Keratinocyte (primary cell): ENCODE results near the gene CEP85. TPM values are rescaled to one million over a fixed set of nuclear protein-coding genes. Genes with fewer than 3 reads are reported as not detected.

Source experiments
- DNase-seq: peaks from one replicate; pipeline ENCODE4 v3.0.0-alpha.2; 2011; ENCODE audit warnings: low read depth, missing footprints, low spot score
- FAIRE-seq: peaks from 2 replicates; lab custom pipeline; 2011; peaks lifted over from hg19 to GRCh38; lab: Jason Lieb, UNC
- H2AFZ ChIP-seq: 2 replicates; pipeline ENCODE4 v1.6.0; 2012; ENCODE audit warnings: low read length, control low read depth, inconsistent platforms; ENCODE audit not compliant: control insufficient read depth
- H3K27ac ChIP-seq: 2 replicates; pipeline ENCODE4 v1.5.1; 2011; ENCODE audit warnings: low read length; ENCODE audit not compliant: control insufficient read depth, insufficient read depth
- H3K27me3 ChIP-seq: 3 replicates; pipeline ENCODE4 v1.6.0; 2011; ENCODE audit warnings: low read length; ENCODE audit not compliant: control insufficient read depth, insufficient read depth; ENCODE audit errors: extremely low read depth
- H3K36me3 ChIP-seq, 2 experiments: 2 replicates in 1 of 2; 3 replicates in 1 of 2; pipeline ENCODE4 v1.5.1; 2011; ENCODE audit warnings: low read length in 2 of 2, mild to moderate bottlenecking in 1 of 2; ENCODE audit not compliant: control insufficient read depth in 2 of 2, insufficient read depth in 2 of 2; ENCODE audit errors: extremely low read depth in 1 of 2
- H3K4me1 ChIP-seq: 3 replicates; pipeline ENCODE4 v1.5.1; 2011; ENCODE audit warnings: low read length; ENCODE audit not compliant: control insufficient read depth, insufficient read depth; ENCODE audit errors: extremely low read depth
- H3K4me2 ChIP-seq: 3 replicates; pipeline ENCODE4 v1.6.0; 2011; ENCODE audit warnings: low read depth, low read length; ENCODE audit not compliant: control insufficient read depth, insufficient read depth; ENCODE audit errors: extremely low read depth
- H3K4me3 ChIP-seq, 3 experiments: fragments of 200-600 bp in 1 of 3; sonication (generic) in 1 of 3; 2 replicates in 2 of 3; 3 replicates in 1 of 3; pipeline ENCODE4 v1.5.1; 2011 to 2016; ENCODE audit warnings: low read length in 3 of 3, mild to moderate bottlenecking in 3 of 3, control low read depth in 2 of 3, inconsistent platforms in 1 of 3, low read depth in 1 of 3, mixed read lengths in 1 of 3, mixed run types in 1 of 3, moderate library complexity in 1 of 3; ENCODE audit not compliant: control insufficient read depth in 2 of 3, insufficient read depth in 2 of 3; ENCODE audit errors: extremely low read depth in 1 of 3
- H3K79me2 ChIP-seq: 2 replicates; pipeline ENCODE4 v1.6.0; 2012; ENCODE audit warnings: low read length; ENCODE audit not compliant: control insufficient read depth, insufficient read depth
- H3K9ac ChIP-seq: 3 replicates; pipeline ENCODE4 v1.6.0; 2011; ENCODE audit warnings: low read length; ENCODE audit not compliant: control insufficient read depth, insufficient read depth; ENCODE audit errors: extremely low read depth
- H3K9me1 ChIP-seq: 3 replicates; pipeline ENCODE4 v1.6.0; 2011; ENCODE audit warnings: low read length; ENCODE audit not compliant: control insufficient read depth, insufficient read depth; ENCODE audit errors: extremely low read depth
- H3K9me3 ChIP-seq: 2 replicates; pipeline ENCODE4 v1.5.1; 2012; ENCODE audit warnings: low read depth, low read length; ENCODE audit not compliant: control insufficient read depth
- H4K20me1 ChIP-seq: 3 replicates; pipeline ENCODE4 v1.6.0; 2011; ENCODE audit warnings: low read length; ENCODE audit not compliant: control insufficient read depth, insufficient read depth; ENCODE audit errors: extremely low read depth
- EZH2 ChIP-seq: IDR thresholded peaks from one replicate; pipeline ENCODE4 v1.6.1; 2012; ENCODE audit warnings: inconsistent platforms, mild to moderate bottlenecking, low read length, moderate library complexity
- dilution Hi-C: fragments of 300-500 bp; cut with MboI; formaldehyde crosslinking; loops from one replicate; pipeline ENCODE4 v1.7.0; 2020; ENCODE audit warnings: low sequenced_read_pairs; ENCODE audit not compliant: extremely low pct_ligation_motif_present
- polyA plus RNA-seq, 5 experiments: library from polyadenylated mRNA; depleted of rRNA in 3 of 5; stranded (reverse) in 3 of 5; stranded (forward) in 1 of 5; unstranded in 1 of 5; fragments of >200 nt; gene quantifications; 1 replicate in 1 of 5; 2 replicates in 3 of 5; 3 replicates in 1 of 5; pipeline versions ENCODE4 v1.2.1 to v1.2.3, GENCODE V29; 2011 to 2012; ENCODE audit warnings: missing spikeins in 2 of 5, low read depth in 1 of 5, low replicate concordance in 1 of 5
- TF ChIP-seq, protein P1 (sequence below), 3 experiments: IDR thresholded peaks in 1 of 3; conservative IDR thresholded peaks in 1 of 3; optimal IDR thresholded peaks in 1 of 3; 2 replicates in 2 of 3; 3 replicates in 1 of 3; pipeline versions ENCODE3 to v1.5.1; 2011; ENCODE audit warnings: low read length in 3 of 3, mild to moderate bottlenecking in 3 of 3, moderate library complexity in 2 of 3, control low read depth in 1 of 3, inconsistent platforms in 1 of 3; ENCODE audit not compliant: insufficient read depth in 2 of 3; ENCODE audit errors: extremely low read depth in 1 of 3

The CEP85 gene
- polyA plus RNA-seq, 1 donor (not counting 4 experiments of a cell fraction or from before 2014, with no cell fraction given) = 17.0 TPM

DNA sequence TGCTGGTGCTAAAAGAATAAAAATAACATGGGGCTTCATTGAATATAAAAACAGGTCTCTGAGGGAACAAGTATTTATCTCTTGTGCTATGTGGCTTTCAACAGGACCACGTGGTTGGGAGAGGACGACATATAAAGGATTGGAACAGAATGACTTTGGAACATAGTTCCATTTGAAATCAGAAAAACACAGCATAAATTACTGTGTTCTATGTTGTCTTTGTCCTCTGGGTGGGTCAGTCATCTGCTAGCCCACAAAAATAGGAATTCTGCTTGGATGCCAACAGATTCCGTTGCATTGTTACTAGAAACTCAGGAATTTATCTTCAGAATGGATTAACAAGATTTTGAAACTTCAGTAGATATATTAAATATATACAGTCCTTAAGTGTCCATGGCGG is 5.9 kb downstream of the CEP85 start:
- Histone ChIP-seq H3K27me3 (no peaks in the 10 kb centered on the region), H2AFZ (no peak overlapping the region), H3K4me3 (no peak overlapping the region), H3K79me2 (peaks cover 68% of the 10 kb centered on the region), H3K9me1 (no peaks in the 10 kb centered on the region), H4K20me1 (no peaks in the 10 kb centered on the region), H3K9ac (no peak overlapping the region), H3K4me1 (peaks cover 17% of the 10 kb centered on the region), H3K27ac (no peak overlapping the region), H3K36me3 (peaks cover 3 to 10% of the 10 kb centered on the region in 2 experiments), H3K4me2 (no peak overlapping the region), H3K9me3 (no peaks in the 10 kb centered on the region)
- no peak for TF ChIP-seq EZH2
- TF ChIP-seq, protein P1, sequence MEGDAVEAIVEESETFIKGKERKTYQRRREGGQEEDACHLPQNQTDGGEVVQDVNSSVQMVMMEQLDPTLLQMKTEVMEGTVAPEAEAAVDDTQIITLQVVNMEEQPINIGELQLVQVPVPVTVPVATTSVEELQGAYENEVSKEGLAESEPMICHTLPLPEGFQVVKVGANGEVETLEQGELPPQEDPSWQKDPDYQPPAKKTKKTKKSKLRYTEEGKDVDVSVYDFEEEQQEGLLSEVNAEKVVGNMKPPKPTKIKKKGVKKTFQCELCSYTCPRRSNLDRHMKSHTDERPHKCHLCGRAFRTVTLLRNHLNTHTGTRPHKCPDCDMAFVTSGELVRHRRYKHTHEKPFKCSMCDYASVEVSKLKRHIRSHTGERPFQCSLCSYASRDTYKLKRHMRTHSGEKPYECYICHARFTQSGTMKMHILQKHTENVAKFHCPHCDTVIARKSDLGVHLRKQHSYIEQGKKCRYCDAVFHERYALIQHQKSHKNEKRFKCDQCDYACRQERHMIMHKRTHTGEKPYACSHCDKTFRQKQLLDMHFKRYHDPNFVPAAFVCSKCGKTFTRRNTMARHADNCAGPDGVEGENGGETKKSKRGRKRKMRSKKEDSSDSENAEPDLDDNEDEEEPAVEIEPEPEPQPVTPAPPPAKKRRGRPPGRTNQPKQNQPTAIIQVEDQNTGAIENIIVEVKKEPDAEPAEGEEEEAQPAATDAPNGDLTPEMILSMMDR (optimal IDR thresholded peaks at IDR 0.05 in 1 of 3, IDR thresholded peaks at IDR 0.05 in 1 of 3, conservative IDR thresholded peaks at IDR 0.05 in 1 of 3; ENCODE audit: extremely low read depth in 1 of 3, insufficient read depth in 2 of 3, low read length in 3 of 3) = no peak
- dilution Hi-C loops = no loop called here
- no peak for DNase-seq
- FAIRE-seq = no peak

- no peak overlapping the region for H3K4me2 ChIP-seq
- peaks cover 8 to 10% of the 10 kb centered on the region in 2 experiments for H3K36me3 ChIP-seq
- no peak for TF ChIP-seq EZH2
- TF ChIP-seq, protein P1 (optimal IDR thresholded peaks at IDR 0.05 in 1 of 3, IDR thresholded peaks at IDR 0.05 in 1 of 3, conservative IDR thresholded peaks at IDR 0.05 in 1 of 3; ENCODE audit: extremely low read depth in 1 of 3, insufficient read depth in 2 of 3, low read length in 3 of 3) = no peak
- peaks cover 9% of the 10 kb centered on the region for H3K79me2 ChIP-seq
- peaks cover 2% of the 10 kb centered on the region for H3K9me1 ChIP-seq
- FAIRE-seq (no peak), DNase-seq (no peak)
- dilution Hi-C loops = no loop called here
- no peak overlapping the region for H3K4me3 ChIP-seq
- H2AFZ ChIP-seq = no peak overlapping the region
- no peak overlapping the region for H3K9ac ChIP-seq
- H3K9me3 ChIP-seq = no peaks in the 10 kb centered on the region
- H4K20me1 ChIP-seq = no peaks in the 10 kb centered on the region
- no peak overlapping the region for H3K27ac ChIP-seq
- no peaks in the 10 kb centered on the region for H3K4me1 ChIP-seq
- H3K27me3 ChIP-seq = no peaks in the 10 kb centered on the region
Measured at GRCh38 chr1:26252718-26253117, 18.7 kb downstream of the CEP85 start.
